Ishikawa (cell line): Measurements from ENCODE around the gene PTPRD.

Experiments used
- TEAD4 ChIP-seq: IDR thresholded peaks from 2 replicates; pipeline ENCODE4 v1.6.1; 2012
- TF ChIP-seq, protein P1 (sequence below): IDR thresholded peaks from 2 replicates; pipeline ENCODE4 v1.6.1; 2012

DNA sequence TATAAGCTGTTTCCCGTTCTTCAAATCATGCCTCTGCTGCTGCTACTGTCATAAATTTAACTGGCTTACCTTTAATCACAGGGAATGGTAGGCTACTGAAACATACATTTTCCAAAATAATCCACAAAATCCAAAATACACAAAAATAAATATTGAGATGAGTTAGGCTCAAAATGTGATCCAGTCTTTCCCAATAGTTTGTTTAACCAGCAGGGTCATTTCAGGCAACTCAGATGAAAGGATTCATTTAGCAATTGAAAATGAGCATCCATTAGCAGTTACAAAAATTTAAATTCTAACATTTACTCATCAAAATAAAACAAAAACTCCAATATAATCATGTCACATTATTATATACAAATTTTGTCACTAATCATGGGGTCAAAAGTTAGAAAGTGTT lies 1797.6 kb downstream of the PTPRD start:
- no peak for TF ChIP-seq TEAD4
- TF ChIP-seq, protein P1, sequence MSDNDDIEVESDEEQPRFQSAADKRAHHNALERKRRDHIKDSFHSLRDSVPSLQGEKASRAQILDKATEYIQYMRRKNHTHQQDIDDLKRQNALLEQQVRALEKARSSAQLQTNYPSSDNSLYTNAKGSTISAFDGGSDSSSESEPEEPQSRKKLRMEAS = no peak
